HEK293 (cell line): Measurements from ENCODE around the gene LIN9.
A peak's percentile ranks its signal among the peaks of the same experiment; 100 is the strongest.

Source experiments
- AEBP2 ChIP-seq: fragments of 450-650 bp; formaldehyde crosslinking; IDR thresholded peaks from 2 replicates; pipeline ENCODE4 v1.5.1; 2016; ENCODE audit warnings: missing biosample characterization, missing genetic modification characterization, borderline replicate concordance
- FEZF1 ChIP-seq: fragments of 450-650 bp; formaldehyde crosslinking; IDR thresholded peaks from 2 replicates; pipeline ENCODE4 v1.5.1; 2016; ENCODE audit warnings: missing biosample characterization, missing genetic modification characterization
- GLIS1 ChIP-seq: fragments of 450-650 bp; formaldehyde crosslinking; IDR thresholded peaks from 2 replicates; pipeline ENCODE4 v1.5.1; 2016; ENCODE audit warnings: missing biosample characterization, missing genetic modification characterization
- KLF16 ChIP-seq: fragments of 450-650 bp; formaldehyde crosslinking; IDR thresholded peaks from 2 replicates; pipeline ENCODE4 v1.5.1; 2017; ENCODE audit warnings: missing biosample characterization, missing genetic modification characterization
- KLF8 ChIP-seq: fragments of 450-650 bp; formaldehyde crosslinking; IDR thresholded peaks from 2 replicates; pipeline ENCODE4 v1.5.1; 2016; ENCODE audit warnings: missing biosample characterization, missing genetic modification characterization
- RBAK ChIP-seq: fragments of 450-650 bp; formaldehyde crosslinking; IDR thresholded peaks from 2 replicates; pipeline ENCODE4 v1.5.1; 2016; ENCODE audit warnings: missing biosample characterization, missing genetic modification characterization
- TRIM28 ChIP-seq: IDR thresholded peaks from 2 replicates; pipeline ENCODE4 v1.6.1; 2011; ENCODE audit warnings: low read length, control low read depth, borderline replicate concordance
- ZBTB17 ChIP-seq: fragments of 450-650 bp; formaldehyde crosslinking; IDR thresholded peaks from 2 replicates; pipeline ENCODE4 v1.5.1; 2016; ENCODE audit warnings: missing biosample characterization, missing genetic modification characterization
- ZBTB26 ChIP-seq: fragments of 450-650 bp; formaldehyde crosslinking; optimal IDR thresholded peaks from 2 replicates; pipeline ENCODE3; 2016; ENCODE audit warnings: missing biosample characterization, mild to moderate bottlenecking, missing genetic modification characterization
- ZNF184 ChIP-seq: fragments of 450-650 bp; IDR thresholded peaks from 2 replicates; pipeline ENCODE4 v1.5.1; 2018; ENCODE audit warnings: missing biosample characterization, mild to moderate bottlenecking, missing genetic modification characterization
- ZNF2 ChIP-seq: fragments of 450-650 bp; formaldehyde crosslinking; IDR thresholded peaks from 2 replicates; pipeline ENCODE4 v1.5.1; 2016; ENCODE audit warnings: missing biosample characterization, missing genetic modification characterization
- ZNF239 ChIP-seq: fragments of 450-650 bp; formaldehyde crosslinking; IDR thresholded peaks from 2 replicates; pipeline ENCODE4 v1.5.1; 2016; ENCODE audit warnings: missing biosample characterization, missing genetic modification characterization
- ZNF324 ChIP-seq: fragments of 450-650 bp; formaldehyde crosslinking; IDR thresholded peaks from 2 replicates; pipeline ENCODE4 v1.5.1; 2016; ENCODE audit warnings: missing biosample characterization, missing genetic modification characterization
- ZNF433 ChIP-seq: fragments of 450-650 bp; formaldehyde crosslinking; IDR thresholded peaks from 2 replicates; pipeline ENCODE4 v1.5.1; 2016; ENCODE audit warnings: missing biosample characterization, missing genetic modification characterization, low read depth
- ZNF610 ChIP-seq: fragments of 450-650 bp; formaldehyde crosslinking; IDR thresholded peaks from 2 replicates; pipeline ENCODE4 v1.5.1; 2016; ENCODE audit warnings: missing biosample characterization, missing genetic modification characterization, borderline replicate concordance
- ZNF776 ChIP-seq: fragments of 450-650 bp; formaldehyde crosslinking; IDR thresholded peaks from 2 replicates; pipeline ENCODE4 v1.5.0; 2017; ENCODE audit warnings: missing biosample characterization, missing genetic modification characterization, borderline replicate concordance
- TF ChIP-seq, protein P1 (sequence below): fragments of 450-650 bp; formaldehyde crosslinking; IDR thresholded peaks from 2 replicates; pipeline ENCODE4 v1.5.1; 2016; ENCODE audit warnings: missing biosample characterization, missing genetic modification characterization, borderline replicate concordance
- TF ChIP-seq, protein P2 (sequence below): fragments of 450-650 bp; formaldehyde crosslinking; IDR thresholded peaks from 2 replicates; pipeline ENCODE4 v1.5.1; 2017; ENCODE audit warnings: missing biosample characterization, missing genetic modification characterization
- TF ChIP-seq, protein P3 (sequence below): fragments of 450-650 bp; formaldehyde crosslinking; IDR thresholded peaks from 2 replicates; pipeline ENCODE4 v1.5.1; 2017; ENCODE audit warnings: missing biosample characterization, missing genetic modification characterization
- TF ChIP-seq, protein P4 (sequence below): sonication (generic); formaldehyde crosslinking; IDR thresholded peaks from 2 replicates; pipeline ENCODE4 v1.8.1; 2022; ENCODE audit warnings: mild to moderate bottlenecking, moderate library complexity, missing genetic modification reagents
- TF ChIP-seq, protein P5 (sequence below): fragments of 450-650 bp; formaldehyde crosslinking; IDR thresholded peaks from 2 replicates; pipeline ENCODE4 v1.5.1; 2016; ENCODE audit warnings: missing biosample characterization, missing genetic modification characterization
- TF ChIP-seq, protein P6 (sequence below): fragments of 450-650 bp; formaldehyde crosslinking; IDR thresholded peaks from 2 replicates; pipeline ENCODE4 v1.5.1; 2016; ENCODE audit warnings: missing biosample characterization, missing genetic modification characterization

The LIN9 gene

DNA sequence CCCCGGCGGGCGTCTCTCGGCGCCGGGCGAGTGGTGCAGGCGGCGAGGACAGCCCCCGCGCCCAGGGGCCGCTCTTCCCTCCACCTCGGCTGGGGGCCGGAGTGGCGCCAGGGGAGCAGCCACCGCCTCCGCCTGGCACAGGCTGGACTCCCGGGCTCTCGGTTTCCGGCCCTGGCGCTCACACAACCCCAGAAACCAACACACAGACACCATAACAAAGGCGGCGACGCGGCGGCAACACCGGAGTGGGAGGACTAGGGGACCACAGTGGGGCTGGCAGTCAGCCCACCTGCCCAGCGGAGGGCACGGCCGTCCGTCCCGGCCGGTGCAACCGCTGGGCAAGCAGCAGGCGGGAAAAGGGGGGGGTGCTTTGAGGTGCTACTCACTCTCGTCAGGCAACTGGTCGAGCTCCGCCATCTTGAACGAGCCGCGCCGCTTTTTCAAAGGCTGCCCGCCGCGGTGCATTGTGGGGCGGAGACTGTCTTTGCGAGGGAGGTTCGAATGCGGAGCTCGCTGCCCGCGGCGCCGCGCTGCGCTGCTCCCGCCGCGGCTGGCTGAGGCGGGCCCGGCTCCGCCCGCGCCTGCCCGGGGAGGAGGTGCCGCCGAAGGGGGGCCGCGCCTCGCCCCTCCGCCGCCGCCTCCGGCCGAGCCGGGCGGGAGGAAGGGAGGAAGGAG is at the start of gene LIN9 (continued):
- TF ChIP-seq, protein P1, sequence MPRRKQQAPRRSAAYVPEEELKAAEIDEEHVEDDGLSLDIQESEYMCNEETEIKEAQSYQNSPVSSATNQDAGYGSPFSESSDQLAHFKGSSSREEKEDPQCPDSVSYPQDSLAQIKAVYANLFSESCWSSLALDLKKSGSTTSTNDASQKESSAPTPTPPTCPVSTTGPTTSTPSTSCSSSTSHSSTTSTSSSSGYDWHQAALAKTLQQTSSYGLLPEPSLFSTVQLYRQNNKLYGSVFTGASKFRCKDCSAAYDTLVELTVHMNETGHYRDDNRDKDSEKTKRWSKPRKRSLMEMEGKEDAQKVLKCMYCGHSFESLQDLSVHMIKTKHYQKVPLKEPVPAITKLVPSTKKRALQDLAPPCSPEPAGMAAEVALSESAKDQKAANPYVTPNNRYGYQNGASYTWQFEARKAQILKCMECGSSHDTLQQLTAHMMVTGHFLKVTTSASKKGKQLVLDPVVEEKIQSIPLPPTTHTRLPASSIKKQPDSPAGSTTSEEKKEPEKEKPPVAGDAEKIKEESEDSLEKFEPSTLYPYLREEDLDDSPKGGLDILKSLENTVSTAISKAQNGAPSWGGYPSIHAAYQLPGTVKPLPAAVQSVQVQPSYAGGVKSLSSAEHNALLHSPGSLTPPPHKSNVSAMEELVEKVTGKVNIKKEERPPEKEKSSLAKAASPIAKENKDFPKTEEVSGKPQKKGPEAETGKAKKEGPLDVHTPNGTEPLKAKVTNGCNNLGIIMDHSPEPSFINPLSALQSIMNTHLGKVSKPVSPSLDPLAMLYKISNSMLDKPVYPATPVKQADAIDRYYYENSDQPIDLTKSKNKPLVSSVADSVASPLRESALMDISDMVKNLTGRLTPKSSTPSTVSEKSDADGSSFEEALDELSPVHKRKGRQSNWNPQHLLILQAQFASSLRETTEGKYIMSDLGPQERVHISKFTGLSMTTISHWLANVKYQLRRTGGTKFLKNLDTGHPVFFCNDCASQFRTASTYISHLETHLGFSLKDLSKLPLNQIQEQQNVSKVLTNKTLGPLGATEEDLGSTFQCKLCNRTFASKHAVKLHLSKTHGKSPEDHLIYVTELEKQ (tag by site-specific recombination) = peak; percentile 56; the same call in 1 of the 2 replicates
- TF ChIP-seq FEZF1 (tag by site-specific recombination) (peak; percentile 21; the same call in 1 of the 2 replicates), ZNF324 (tag by site-specific recombination) (peak; percentile 96), RBAK (no peak), ZNF610 (tag by site-specific recombination) (peak; percentile 88; the same call in 1 of the 2 replicates), TRIM28 (peak; percentile 42; the same call in 1 of the 2 replicates), GLIS1 (peak; percentile 91), KLF16 (tag by site-specific recombination) (peak; percentile 86), ZNF184 (no peak), ZNF433 (tag by site-specific recombination) (0 out of 2 replicates have a peak, but pooled peaks have one; percentile 24), ZNF776 (no peak), ZNF239 (tag by site-specific recombination) (no peak), ZBTB26 (peak; percentile 72), ZBTB17 (peak; percentile 89), AEBP2 (no peak), ZNF2 (tag by site-specific recombination) (peak; percentile 96), KLF8 (tag by site-specific recombination) (peak; percentile 29; the same call in 1 of the 2 replicates)
- TF ChIP-seq, protein P2, sequence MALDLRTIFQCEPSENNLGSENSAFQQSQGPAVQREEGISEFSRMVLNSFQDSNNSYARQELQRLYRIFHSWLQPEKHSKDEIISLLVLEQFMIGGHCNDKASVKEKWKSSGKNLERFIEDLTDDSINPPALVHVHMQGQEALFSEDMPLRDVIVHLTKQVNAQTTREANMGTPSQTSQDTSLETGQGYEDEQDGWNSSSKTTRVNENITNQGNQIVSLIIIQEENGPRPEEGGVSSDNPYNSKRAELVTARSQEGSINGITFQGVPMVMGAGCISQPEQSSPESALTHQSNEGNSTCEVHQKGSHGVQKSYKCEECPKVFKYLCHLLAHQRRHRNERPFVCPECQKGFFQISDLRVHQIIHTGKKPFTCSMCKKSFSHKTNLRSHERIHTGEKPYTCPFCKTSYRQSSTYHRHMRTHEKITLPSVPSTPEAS (tag by site-specific recombination) = peak; percentile 65
- TF ChIP-seq, protein P3, sequence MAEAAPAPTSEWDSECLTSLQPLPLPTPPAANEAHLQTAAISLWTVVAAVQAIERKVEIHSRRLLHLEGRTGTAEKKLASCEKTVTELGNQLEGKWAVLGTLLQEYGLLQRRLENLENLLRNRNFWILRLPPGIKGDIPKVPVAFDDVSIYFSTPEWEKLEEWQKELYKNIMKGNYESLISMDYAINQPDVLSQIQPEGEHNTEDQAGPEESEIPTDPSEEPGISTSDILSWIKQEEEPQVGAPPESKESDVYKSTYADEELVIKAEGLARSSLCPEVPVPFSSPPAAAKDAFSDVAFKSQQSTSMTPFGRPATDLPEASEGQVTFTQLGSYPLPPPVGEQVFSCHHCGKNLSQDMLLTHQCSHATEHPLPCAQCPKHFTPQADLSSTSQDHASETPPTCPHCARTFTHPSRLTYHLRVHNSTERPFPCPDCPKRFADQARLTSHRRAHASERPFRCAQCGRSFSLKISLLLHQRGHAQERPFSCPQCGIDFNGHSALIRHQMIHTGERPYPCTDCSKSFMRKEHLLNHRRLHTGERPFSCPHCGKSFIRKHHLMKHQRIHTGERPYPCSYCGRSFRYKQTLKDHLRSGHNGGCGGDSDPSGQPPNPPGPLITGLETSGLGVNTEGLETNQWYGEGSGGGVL (tag by site-specific recombination) = peak; percentile 56
- TF ChIP-seq, protein P4, sequence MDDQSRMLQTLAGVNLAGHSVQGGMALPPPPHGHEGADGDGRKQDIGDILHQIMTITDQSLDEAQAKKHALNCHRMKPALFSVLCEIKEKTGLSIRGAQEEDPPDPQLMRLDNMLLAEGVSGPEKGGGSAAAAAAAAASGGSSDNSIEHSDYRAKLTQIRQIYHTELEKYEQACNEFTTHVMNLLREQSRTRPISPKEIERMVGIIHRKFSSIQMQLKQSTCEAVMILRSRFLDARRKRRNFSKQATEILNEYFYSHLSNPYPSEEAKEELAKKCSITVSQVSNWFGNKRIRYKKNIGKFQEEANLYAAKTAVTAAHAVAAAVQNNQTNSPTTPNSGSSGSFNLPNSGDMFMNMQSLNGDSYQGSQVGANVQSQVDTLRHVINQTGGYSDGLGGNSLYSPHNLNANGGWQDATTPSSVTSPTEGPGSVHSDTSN (CRISPR knock-in tag) = peak; percentile 29; the same call in 1 of the 2 replicates
- TF ChIP-seq, protein P5, sequence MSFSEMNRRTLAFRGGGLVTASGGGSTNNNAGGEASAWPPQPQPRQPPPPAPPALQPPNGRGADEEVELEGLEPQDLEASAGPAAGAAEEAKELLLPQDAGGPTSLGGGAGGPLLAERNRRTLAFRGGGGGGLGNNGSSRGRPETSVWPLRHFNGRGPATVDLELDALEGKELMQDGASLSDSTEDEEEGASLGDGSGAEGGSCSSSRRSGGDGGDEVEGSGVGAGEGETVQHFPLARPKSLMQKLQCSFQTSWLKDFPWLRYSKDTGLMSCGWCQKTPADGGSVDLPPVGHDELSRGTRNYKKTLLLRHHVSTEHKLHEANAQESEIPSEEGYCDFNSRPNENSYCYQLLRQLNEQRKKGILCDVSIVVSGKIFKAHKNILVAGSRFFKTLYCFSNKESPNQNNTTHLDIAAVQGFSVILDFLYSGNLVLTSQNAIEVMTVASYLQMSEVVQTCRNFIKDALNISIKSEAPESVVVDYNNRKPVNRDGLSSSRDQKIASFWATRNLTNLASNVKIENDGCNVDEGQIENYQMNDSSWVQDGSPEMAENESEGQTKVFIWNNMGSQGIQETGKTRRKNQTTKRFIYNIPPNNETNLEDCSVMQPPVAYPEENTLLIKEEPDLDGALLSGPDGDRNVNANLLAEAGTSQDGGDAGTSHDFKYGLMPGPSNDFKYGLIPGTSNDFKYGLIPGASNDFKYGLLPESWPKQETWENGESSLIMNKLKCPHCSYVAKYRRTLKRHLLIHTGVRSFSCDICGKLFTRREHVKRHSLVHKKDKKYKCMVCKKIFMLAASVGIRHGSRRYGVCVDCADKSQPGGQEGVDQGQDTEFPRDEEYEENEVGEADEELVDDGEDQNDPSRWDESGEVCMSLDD (tag by site-specific recombination) = peak; percentile 95
- TF ChIP-seq, protein P6, sequence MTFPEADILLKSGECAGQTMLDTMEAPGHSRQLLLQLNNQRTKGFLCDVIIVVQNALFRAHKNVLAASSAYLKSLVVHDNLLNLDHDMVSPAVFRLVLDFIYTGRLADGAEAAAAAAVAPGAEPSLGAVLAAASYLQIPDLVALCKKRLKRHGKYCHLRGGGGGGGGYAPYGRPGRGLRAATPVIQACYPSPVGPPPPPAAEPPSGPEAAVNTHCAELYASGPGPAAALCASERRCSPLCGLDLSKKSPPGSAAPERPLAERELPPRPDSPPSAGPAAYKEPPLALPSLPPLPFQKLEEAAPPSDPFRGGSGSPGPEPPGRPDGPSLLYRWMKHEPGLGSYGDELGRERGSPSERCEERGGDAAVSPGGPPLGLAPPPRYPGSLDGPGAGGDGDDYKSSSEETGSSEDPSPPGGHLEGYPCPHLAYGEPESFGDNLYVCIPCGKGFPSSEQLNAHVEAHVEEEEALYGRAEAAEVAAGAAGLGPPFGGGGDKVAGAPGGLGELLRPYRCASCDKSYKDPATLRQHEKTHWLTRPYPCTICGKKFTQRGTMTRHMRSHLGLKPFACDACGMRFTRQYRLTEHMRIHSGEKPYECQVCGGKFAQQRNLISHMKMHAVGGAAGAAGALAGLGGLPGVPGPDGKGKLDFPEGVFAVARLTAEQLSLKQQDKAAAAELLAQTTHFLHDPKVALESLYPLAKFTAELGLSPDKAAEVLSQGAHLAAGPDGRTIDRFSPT (tag by site-specific recombination) = peak; percentile 69
